ENCODE data around the gene SPIB.

Gene SPIB

GRCh38 chr19:50416034-50416977 is 2.4 kb upstream of the SPIB start:
- no peak for DNase-seq (ENCODE audit: low spot score in 2 of 2)
- Mint-ChIP-seq H3K4me3 (no peak overlapping the region), H3K27ac (ENCODE audit: low read depth) (no peak overlapping the region), H3K9me3 (no peaks in the 10 kb centered on the region), H3K27me3 (peaks cover 28% of the 10 kb centered on the region), H3K4me1 (peaks cover 13% of the 10 kb centered on the region), H3K36me3 (ENCODE audit: insufficient read depth) (peaks cover under 1% of the 10 kb centered on the region)
- ATAC-seq (replicated peaks; ENCODE audit: extremely low read depth, poor library complexity, severe bottlenecking): no peak

- DNase-seq (ENCODE audit: low spot score in 2 of 2): no peak
- Mint-ChIP-seq H3K27ac (ENCODE audit: low read depth) (no peak overlapping the region), H3K4me1 (peaks cover 13% of the 10 kb centered on the region), H3K4me3 (no peak overlapping the region), H3K27me3 (peaks cover 37% of the 10 kb centered on the region), H3K36me3 (ENCODE audit: insufficient read depth) (no peaks in the 10 kb centered on the region), H3K9me3 (no peaks in the 10 kb centered on the region)
- no peak for ATAC-seq (replicated peaks; ENCODE audit: extremely low read depth, poor library complexity, severe bottlenecking)
These were observed 1.3 kb upstream of the SPIB start for GRCh38 chr19:50417111-50418081.

DNA sequence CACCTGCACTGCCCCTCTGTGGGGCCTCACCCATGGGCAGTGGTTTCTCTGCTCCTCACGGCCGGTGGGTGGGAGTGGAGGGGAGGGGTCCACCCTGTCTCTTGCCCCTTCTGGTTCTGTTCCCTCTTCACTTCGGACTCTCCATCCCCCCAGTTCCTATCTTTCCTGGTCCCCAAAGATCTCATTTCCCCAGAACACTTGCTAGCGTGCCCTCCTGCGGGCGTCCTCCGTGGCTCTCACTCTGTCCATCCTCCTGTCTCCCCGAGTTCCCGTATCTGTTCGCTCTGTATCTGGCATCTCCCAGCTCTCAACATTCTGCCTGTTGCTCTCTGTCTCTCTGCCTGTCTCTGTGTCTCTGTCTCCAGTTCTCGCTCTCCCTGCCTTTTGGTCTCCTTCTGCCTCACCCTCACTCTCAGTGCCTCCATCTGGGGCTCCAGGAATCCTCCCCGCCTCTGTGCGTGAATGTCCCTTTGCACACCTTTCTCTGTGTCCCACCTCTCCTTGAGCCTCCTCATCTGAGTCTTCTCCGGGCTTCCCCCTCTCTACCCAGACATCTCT is 363 bp downstream of the SPIB start:
- H3K27me3 Mint-ChIP-seq: peaks cover 52% of the 10 kb centered on the region
- no peaks in the 10 kb centered on the region for H3K36me3 Mint-ChIP-seq (ENCODE audit: insufficient read depth)
- H3K4me1 Mint-ChIP-seq: peaks cover 13% of the 10 kb centered on the region
- ATAC-seq (replicated peaks; ENCODE audit: extremely low read depth, poor library complexity, severe bottlenecking) (no peak), DNase-seq (ENCODE audit: low spot score in 2 of 2) (no peak)
- H3K27ac Mint-ChIP-seq (ENCODE audit: low read depth): peak overlapping the region; percentile 63
- no peaks in the 10 kb centered on the region for H3K9me3 Mint-ChIP-seq
- peak overlapping the region; percentile 1 for H3K4me3 Mint-ChIP-seq

DNA sequence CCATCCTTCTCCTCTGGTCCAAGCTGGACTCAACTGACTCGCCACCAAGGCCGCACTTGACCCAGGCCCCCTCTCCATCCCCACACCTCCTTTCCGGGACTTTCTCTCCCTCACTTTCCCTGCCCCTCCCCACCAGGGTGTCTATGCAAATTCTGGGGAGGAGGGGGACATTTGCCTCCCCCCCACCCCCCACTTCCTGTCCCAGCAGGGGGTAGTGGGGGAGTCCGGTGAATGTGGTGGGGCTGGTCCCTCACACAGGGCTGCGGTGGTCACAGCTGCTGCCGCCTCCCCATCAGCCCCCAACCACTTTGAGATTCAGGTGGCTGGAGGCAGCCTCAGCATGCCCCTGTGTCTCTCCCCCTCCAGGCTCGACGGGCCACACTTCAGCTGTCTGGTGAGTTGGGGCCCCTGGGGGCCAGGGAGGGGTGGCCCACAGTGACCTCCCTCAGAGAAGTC is 870 bp downstream of the SPIB start:
- DNase-seq (ENCODE audit: low spot score in 2 of 2) (no peak), ATAC-seq (replicated peaks; ENCODE audit: extremely low read depth, poor library complexity, severe bottlenecking) (no peak)
- H3K27me3 Mint-ChIP-seq: peaks cover 55% of the 10 kb centered on the region
- peak overlapping the region; percentile 63 for H3K27ac Mint-ChIP-seq (ENCODE audit: low read depth)
- H3K4me3 Mint-ChIP-seq: peak overlapping the region; percentile 29
- no peaks in the 10 kb centered on the region for H3K36me3 Mint-ChIP-seq (ENCODE audit: insufficient read depth)
- H3K9me3 Mint-ChIP-seq: no peaks in the 10 kb centered on the region
- peaks cover 13% of the 10 kb centered on the region for H3K4me1 Mint-ChIP-seq

DNA sequence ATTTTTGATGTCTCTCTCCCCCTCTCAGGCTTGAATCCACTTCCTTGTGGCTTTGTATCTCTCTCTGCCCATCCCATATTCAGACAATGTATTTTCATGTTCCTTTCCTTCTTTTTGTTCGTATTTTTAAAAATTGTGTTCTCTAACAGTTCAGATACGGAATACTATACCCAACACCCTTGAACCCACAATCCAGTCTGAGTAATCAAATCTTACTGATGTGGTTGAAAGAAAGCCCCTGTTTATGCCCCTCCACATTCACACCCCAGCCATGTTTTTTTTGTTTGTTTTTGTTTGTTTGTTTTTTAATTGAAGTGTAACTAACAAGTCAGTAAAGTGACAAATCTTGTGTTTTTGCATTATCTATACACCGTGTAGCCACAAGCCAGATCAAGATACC is 1.4 kb downstream of the SPIB start:
- Mint-ChIP-seq H3K9me3 (no peaks in the 10 kb centered on the region), H3K27me3 (peaks cover 55% of the 10 kb centered on the region), H3K36me3 (ENCODE audit: insufficient read depth) (no peaks in the 10 kb centered on the region), H3K4me3 (peak overlapping the region; percentile 29), H3K27ac (ENCODE audit: low read depth) (peak overlapping the region; percentile 12), H3K4me1 (peaks cover 13% of the 10 kb centered on the region)
- DNase-seq (ENCODE audit: low spot score in 2 of 2): no peak
- ATAC-seq (replicated peaks; ENCODE audit: extremely low read depth, poor library complexity, severe bottlenecking): no peak

- DNase-seq (ENCODE audit: low spot score in 2 of 2): no peak
- Mint-ChIP-seq H3K36me3 (ENCODE audit: insufficient read depth) (no peaks in the 10 kb centered on the region), H3K27ac (ENCODE audit: low read depth) (no peak overlapping the region), H3K4me3 (no peak overlapping the region), H3K4me1 (peaks cover 13% of the 10 kb centered on the region), H3K9me3 (no peaks in the 10 kb centered on the region), H3K27me3 (peaks cover 55% of the 10 kb centered on the region)
- no peak for ATAC-seq (replicated peaks; ENCODE audit: extremely low read depth, poor library complexity, severe bottlenecking)
These were observed 2.1 kb downstream of the SPIB start for GRCh38 chr19:50420808-50421207.

DNA sequence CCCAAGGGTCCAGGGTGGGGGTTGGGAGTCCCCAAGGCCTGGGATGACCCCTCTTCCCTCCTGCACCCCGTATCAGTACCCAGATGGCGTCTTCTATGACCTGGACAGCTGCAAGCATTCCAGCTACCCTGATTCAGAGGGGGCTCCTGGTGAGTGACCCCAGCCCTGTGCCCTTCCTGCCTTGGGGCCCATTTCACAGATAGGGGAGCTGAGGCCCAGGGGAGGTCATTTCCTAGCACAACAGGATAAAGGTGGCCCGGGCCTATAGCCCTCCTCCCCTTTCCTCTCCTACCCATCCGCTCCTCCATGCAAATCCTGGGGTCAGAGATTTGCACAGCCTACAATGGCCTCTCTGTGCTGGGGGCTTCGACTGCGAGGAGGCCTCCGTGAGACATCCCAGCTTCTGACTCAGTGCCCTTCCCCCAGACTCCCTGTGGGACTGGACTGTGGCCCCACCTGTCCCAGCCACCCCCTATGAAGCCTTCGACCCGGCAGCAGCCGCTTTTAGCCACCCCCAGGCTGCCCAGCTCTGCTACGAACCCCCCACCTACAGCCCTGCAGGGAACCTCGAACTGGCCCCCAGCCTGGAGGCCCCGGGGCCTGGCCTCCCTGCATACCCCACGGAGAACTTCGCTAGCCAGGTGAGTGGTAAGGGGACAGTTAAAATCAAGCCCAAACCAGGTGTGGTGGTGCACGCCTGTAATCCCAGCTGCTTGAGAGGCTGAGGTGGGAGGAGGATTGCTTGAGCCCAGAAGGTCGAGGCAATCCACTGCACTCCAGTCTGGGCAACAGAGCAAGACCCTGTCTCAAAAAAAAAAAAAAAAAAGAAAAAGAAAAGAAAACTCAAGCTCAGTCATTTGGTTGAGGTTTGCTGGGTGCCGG is 3.9 kb downstream of the SPIB start:
- peaks cover 55% of the 10 kb centered on the region for H3K27me3 Mint-ChIP-seq
- no peak overlapping the region for H3K4me3 Mint-ChIP-seq
- peaks cover 13% of the 10 kb centered on the region for H3K4me1 Mint-ChIP-seq
- no peaks in the 10 kb centered on the region for H3K36me3 Mint-ChIP-seq (ENCODE audit: insufficient read depth)
- no peaks in the 10 kb centered on the region for H3K9me3 Mint-ChIP-seq
- H3K27ac Mint-ChIP-seq (ENCODE audit: low read depth): no peak overlapping the region
- no peak for DNase-seq (ENCODE audit: low spot score in 2 of 2)
- no peak for ATAC-seq (replicated peaks; ENCODE audit: extremely low read depth, poor library complexity, severe bottlenecking)

DNA sequence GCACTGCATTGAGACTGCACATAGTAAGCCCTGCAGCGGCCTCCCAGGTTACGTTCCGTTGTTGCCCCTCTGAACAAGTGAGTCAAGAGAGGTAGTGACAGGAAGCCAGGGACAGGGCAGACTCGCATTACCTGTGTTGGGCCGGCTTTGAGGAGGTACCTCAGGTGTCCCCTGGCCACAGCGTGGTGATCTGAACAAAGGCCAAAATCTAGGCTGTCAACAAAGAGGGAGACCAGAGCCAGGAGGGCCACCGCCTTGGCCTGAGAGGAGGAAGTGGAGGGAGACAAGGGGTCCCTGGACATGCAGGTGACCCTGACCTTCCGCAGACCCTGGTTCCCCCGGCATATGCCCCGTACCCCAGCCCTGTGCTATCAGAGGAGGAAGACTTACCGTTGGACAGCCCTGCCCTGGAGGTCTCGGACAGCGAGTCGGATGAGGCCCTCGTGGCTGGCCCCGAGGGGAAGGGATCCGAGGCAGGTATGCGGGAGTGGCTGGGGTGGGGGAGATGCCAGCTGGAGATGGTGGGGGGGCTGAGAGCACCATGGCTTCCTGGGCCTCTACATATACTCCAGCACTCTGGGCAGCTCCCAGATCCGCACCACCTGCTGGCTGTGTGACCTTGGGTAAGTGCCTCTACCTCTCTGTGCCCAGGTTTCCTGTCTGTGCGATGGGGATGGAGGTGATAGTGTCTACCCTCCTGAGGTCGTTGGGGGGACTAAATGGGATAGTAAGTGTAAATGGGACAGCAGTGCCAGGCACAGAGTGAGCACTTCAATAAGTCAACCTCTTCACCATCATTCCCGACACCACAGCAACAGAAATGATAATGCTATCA is 4.8 kb downstream of the SPIB start:
- Mint-ChIP-seq H3K36me3 (ENCODE audit: insufficient read depth) (peaks cover 1% of the 10 kb centered on the region), H3K9me3 (no peaks in the 10 kb centered on the region), H3K4me3 (no peak overlapping the region), H3K27me3 (peaks cover 55% of the 10 kb centered on the region), H3K4me1 (peaks cover 13% of the 10 kb centered on the region), H3K27ac (ENCODE audit: low read depth) (no peak overlapping the region)
- no peak for ATAC-seq (replicated peaks; ENCODE audit: extremely low read depth, poor library complexity, severe bottlenecking)
- DNase-seq (ENCODE audit: low spot score in 2 of 2): no peak

DNA sequence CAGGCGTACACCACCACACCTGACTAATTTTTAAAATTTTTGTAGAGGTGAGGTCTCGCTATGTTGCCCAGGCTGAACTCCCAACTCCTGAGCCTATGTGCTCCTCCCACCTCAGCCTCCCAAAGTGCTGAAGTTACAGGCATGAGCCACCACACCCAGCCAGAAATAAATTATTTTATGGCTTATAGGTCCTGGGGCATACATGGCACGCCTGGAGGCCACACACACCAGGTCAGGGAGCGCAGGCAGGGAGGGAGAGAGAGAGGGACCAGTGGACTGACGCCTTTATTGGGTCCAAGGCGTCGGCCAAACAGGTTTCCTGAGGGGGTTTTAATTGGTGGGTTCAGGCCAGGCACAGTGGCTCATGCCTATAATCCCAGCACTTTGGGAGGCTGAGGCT is 6.8 kb downstream of the SPIB start:
- Mint-ChIP-seq H3K4me3 (no peak overlapping the region), H3K27me3 (peaks cover 41% of the 10 kb centered on the region), H3K36me3 (ENCODE audit: insufficient read depth) (peaks cover 1% of the 10 kb centered on the region), H3K27ac (ENCODE audit: low read depth) (no peak overlapping the region), H3K9me3 (no peaks in the 10 kb centered on the region), H3K4me1 (no peaks in the 10 kb centered on the region)
- DNase-seq (ENCODE audit: low spot score in 2 of 2) (no peak), ATAC-seq (replicated peaks; ENCODE audit: extremely low read depth, poor library complexity, severe bottlenecking) (no peak)

GRCh38 chr19:50427318-50427925 is 8.7 kb downstream of the SPIB start:
- Mint-ChIP-seq H3K9me3 (no peaks in the 10 kb centered on the region), H3K27me3 (peaks cover 25% of the 10 kb centered on the region), H3K4me1 (peaks cover 11% of the 10 kb centered on the region), H3K36me3 (ENCODE audit: insufficient read depth) (peaks cover 9% of the 10 kb centered on the region), H3K27ac (ENCODE audit: low read depth) (no peak overlapping the region), H3K4me3 (no peak overlapping the region)
- no peak for DNase-seq (ENCODE audit: low spot score in 2 of 2)
- no peak for ATAC-seq (replicated peaks; ENCODE audit: extremely low read depth, poor library complexity, severe bottlenecking)

- Mint-ChIP-seq H3K36me3 (ENCODE audit: insufficient read depth) (peaks cover 9% of the 10 kb centered on the region), H3K4me1 (peaks cover 11% of the 10 kb centered on the region), H3K4me3 (no peak overlapping the region), H3K27ac (ENCODE audit: low read depth) (no peak overlapping the region), H3K9me3 (no peaks in the 10 kb centered on the region), H3K27me3 (peaks cover 27% of the 10 kb centered on the region)
- DNase-seq (ENCODE audit: low spot score in 2 of 2): peak in 1 of 2 donors; percentile 15
- ATAC-seq (replicated peaks; ENCODE audit: extremely low read depth, poor library complexity, severe bottlenecking): peak; percentile 9
These were observed 9.3 kb downstream of the SPIB start for GRCh38 chr19:50427997-50428425.
